Activated CD4-positive, alpha-beta T cell treated with anti-CD3 and anti-CD28 coated beads for 24 hours (primary cell): ENCODE data around the gene GARS1.

ENCODE experiments used
- DNase-seq, 2 donors: peaks; one replicate each; pipeline ENCODE4 v3.0.0-alpha.2; 2020; ENCODE audit warnings: low read depth in 2 of 2

The GARS1 gene

DNA sequence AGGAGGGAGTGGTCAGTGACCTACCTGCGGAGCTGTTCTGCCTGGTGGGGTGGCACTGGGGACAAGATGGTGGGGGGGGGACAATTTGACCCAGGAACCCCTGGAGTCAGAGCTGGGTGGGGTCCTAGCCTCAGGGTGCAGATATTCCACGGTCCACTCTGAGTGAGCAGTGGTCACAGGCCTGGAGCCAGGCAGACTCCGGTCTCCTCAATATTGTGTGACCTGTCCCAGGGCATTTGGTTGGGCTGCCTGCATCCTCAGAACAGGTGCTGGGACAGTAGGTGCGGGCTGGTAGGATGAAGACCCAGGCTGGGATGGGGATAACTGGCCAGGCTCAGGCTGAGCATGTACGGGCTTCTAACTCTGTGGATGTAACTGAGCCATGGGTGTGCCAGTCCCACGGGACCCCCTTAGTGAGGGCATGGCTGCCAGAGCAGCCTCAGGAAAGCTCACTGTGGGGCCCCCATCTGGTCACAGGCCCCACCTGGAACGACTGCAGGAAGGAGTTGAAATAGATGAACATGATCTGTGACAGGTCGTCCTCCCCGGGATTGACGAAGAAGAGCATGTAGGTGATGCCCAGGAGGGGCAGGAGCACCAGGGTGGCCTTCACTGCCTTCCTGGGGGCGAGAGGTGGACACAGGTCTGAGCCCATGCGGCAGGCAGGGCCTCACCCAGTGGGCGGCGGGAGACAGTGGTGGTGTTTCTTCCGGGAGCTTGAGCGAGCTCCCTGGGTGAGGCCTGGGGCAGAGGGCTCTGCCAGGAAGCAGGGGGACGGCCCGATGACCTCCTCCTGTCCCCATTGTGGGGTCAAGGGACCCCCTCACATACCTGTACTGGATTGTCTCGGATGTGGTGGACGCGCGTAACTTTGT, 60.7 kb downstream of the GARS1 start:
- no peak for DNase-seq

GRCh38 chr7:30656006-30656957, 61.6 kb downstream of the GARS1 start:
- DNase-seq: no peak

GRCh38 chr7:30657131-30657530, 62.5 kb downstream of the GARS1 start:
- DNase-seq: no peak

GRCh38 chr7:30658479-30659074, 63.9 kb downstream of the GARS1 start:
- no peak for DNase-seq

GRCh38 chr7:30659312-30659711, 64.6 kb downstream of the GARS1 start:
- no peak for DNase-seq

GRCh38 chr7:30660331-30661255, 65.9 kb downstream of the GARS1 start:
- DNase-seq: no peak

DNA sequence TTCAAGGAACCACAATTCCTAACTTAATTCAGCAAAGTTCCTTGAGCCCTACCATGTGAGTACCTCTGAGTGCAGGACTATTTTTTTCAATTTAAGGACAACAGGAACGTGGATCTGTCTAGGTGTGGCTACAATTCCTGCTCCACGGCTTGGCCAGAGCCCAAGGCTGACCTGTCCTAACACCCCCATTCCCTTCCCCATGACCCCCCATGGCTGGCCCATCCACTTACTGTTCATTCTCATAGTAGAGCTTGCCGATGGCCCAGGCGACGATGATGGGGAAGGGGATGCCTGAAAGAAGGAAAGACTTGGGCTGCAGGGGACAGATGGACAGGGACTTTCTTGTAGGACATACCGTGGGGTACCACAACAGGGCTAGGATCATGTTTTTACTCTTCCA, 67.2 kb downstream of the GARS1 start:
- no peak for DNase-seq

GRCh38 chr7:30662431-30662939, 67.8 kb downstream of the GARS1 start:
- DNase-seq: no peak

DNA sequence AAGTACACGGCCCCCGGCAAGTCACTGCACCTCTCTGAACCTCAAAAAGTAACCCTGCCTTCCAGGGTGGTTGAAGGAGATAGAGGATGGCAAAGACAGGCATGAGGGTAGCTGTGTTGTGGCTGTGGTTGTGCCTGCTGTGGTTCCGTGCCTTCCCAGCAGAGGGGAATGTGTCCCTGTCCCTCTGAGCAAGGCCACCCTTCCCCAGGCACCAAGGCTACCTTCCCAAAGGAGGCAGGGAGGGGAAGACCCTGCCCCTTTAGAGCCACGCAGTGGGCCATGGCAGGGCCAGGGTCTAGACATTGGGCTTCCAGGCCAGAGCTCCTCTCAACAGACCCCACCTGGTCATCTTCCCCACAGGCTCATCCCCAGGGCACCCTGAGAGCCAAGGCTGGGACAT, 68.7 kb downstream of the GARS1 start:
- no peak for DNase-seq

GRCh38 chr7:30664184-30664885, 69.7 kb downstream of the GARS1 start:
- DNase-seq: no peak

DNA sequence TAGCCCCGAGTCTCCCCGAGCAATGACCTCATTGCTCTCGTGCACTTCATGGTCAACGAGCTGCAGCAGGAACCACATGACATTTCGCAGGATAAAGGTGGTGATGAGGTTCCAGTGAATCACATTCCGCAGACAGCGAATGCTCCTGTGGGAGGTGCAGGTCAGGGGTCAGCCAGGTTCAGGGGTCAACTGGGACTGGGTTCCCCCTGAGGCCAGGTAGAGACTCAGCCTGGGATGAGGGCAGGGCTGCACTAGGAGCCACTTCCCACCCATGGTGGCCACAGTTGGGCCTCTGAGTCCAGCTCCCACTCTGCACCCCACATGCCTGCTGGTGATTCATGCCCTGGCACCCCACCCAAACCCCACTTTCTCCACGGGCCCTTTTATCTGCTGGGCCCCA, 70.4 kb downstream of the GARS1 start:
- no peak for DNase-seq

DNA sequence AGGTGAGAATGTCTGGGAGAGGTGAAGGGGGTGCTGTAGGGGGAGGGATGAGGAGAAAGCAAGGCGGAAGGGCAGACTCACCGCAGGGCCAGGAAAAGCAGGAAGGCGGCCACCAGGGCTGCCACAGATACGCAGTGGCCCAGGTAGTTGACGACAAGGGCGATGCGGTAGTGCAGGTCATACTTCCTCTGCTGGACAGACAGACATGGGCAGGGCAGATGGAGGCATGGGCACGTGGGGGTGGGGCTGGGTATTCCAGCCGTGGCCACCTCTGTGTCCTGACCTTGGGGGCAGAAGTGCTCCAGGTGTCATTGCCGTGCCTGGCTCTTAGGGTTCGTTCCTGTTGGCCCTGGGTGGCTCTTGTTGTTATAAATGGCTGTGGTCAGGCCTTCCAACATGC, 70.8 kb downstream of the GARS1 start:
- DNase-seq: no peak

DNA sequence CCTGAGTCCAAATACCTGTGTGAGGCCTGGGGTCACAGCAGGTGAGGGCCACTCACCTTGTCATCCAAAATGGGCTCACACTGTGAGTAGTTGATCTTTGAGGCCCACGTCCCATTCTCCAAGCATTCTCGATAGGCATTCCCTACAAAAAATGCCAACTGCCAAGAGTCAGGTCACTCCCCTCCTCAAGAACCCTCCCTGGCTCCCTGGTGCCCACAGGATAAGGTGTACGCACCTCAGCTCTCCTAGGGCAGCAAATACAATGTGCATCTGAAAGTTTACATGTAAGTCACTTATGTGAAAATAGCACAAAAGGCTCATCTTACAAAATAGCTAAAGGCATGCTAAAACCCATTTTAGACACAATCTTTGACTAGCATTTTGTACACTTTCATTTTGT, 72.5 kb downstream of the GARS1 start:
- no peak for DNase-seq

DNA sequence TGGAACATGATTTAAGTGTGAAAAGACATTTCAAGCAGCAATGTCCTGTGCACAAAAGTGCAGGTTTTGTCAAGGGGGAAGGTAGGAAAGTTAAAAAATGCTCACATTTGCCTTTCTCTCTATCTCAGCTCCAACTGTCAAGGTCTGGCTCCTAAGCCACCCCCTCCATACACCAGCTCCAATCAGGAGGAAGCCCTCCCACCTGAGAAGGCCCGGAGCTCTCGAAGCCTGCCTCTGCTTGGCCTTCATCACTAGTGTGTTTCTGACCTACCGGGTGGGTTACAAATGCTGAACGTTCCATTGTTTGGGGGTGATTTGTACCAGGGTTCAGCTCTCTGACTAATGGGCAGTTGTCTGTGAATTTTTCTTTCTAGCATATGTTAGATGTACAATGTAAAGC, 73.4 kb downstream of the GARS1 start:
- no peak for DNase-seq

DNA sequence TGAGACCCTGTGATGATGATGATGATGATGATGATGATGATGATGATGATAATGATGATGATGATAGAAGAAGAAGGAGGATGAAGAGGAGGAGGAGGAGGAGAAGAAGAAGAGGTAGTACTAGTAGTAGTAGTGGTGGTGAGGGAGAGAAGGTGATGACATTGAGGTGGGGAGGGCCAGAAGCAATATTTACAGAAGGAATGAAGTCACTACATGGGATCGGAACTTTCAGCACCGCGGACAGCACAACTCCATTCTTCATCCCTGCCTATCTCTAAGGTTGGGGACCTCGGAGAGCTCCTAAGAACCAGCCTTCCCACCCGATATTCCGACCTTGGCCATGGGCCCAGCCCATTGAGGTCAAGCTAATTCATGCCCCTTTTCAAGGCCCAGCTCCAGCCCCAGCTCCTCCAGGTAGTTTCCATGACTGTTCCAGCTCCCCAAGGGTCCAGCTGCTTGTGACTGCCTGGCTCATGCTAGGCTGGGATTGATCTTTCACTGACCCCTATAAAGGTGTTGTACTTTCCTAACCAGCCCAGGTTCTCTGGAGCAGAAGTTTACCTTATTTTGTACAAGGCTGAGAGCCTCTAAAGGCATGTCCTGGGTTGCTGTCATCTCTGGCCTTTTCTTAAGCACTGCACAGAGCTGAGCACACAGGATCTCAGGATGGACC, 77.3 kb downstream of the GARS1 start:
- DNase-seq: no peak

- DNase-seq: no peak
These were observed 79.7 kb downstream of the GARS1 start for GRCh38 chr7:30674420-30674819.

- no peak for DNase-seq
These were observed 80.2 kb downstream of the GARS1 start for GRCh38 chr7:30674876-30675275.

GRCh38 chr7:30678805-30679204, 84.1 kb downstream of the GARS1 start:
- DNase-seq: no peak

DNA sequence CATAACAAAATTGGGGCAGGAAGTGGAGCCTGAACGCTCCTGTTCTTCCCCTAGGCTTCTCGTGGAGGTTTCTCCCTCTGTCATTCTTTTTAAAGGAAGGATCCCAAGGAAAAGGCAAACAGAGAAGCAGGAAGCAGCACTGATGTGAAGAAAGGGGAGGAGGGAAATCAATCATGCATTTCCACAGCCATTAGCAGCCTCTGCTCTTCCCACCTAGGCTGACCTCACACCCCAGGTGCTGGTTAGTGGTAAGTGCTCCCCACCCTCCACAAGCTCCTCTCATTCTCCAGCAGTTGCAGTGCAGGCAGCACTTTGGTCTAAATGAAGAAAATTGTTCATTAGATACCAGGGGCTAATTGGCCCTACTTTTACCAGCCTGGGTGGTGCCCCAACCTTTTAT, 85.0 kb downstream of the GARS1 start:
- no peak for DNase-seq

DNA sequence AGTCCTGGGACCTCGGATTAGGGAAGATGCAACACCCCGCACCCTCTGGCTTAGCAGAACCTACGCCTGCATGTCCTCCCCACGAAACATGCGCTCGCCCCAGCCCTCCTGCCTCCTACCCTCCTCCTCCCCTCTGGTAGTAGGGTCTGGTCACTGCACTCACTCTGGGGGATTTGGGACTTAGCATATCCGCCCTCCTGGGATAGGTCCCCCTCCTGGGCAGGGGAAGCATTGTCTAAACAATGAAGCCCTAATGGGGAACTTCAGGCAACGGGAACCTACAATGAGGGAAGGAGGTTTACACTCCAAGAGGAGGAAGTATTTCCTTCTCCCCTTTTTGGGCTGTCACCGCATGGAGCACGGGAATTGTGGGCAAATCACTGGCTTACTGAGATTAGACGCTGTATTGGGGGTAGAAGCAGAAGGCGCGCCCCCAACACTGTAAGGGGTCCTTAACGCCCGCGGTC, 86.7 kb downstream of the GARS1 start:
- DNase-seq: no peak
